HL-60 (cell line): ENCODE results near the gene GPRC5B.

Source experiments
- DNase-seq, 2 experiments: peaks; one replicate each; pipeline ENCODE4 v3.0.0-alpha.2; 2010 to 2020; ENCODE audit warnings: low read depth in 1 of 2, low spot score in 1 of 2
- H3K27ac ChIP-seq: fragments of 250-450 bp; sonication (Bioruptor Pico); replicated peaks from 2 replicates; pipeline ENCODE4 v1.5.1; 2020; ENCODE audit warnings: mild to moderate bottlenecking, moderate library complexity
- H3K27me3 ChIP-seq: fragments of 250-450 bp; sonication (Bioruptor Pico); 2 replicates; pipeline ENCODE4 v1.5.1; 2021; ENCODE audit warnings: mild to moderate bottlenecking, moderate library complexity; ENCODE audit not compliant: insufficient read depth, poor library complexity, severe bottlenecking
- H3K4me3 ChIP-seq: replicated peaks from 2 replicates; pipeline ENCODE4 v1.5.1; 2011; ENCODE audit warnings: mild to moderate bottlenecking, control low read depth, low read length; ENCODE audit not compliant: insufficient read depth
- CTCF ChIP-seq: IDR thresholded peaks from one replicate; pipeline ENCODE4 v1.5.1; 2011; ENCODE audit warnings: low read length, control low read depth, inconsistent platforms; ENCODE audit not compliant: insufficient read depth
- GABPA ChIP-seq: IDR thresholded peaks from 2 replicates; pipeline ENCODE4 v1.6.1; 2012; ENCODE audit warnings: low read depth
- POLR2AphosphoS5 ChIP-seq: IDR thresholded peaks from 2 replicates; pipeline ENCODE4 v1.6.1; 2012; ENCODE audit warnings: low read depth
- REST ChIP-seq: IDR thresholded peaks from 2 replicates; pipeline ENCODE4 v1.6.1; 2012; ENCODE audit warnings: low read depth; ENCODE audit not compliant: insufficient replicate concordance
- SPI1 ChIP-seq: IDR thresholded peaks from 2 replicates; pipeline ENCODE4 v1.6.1; 2012; ENCODE audit warnings: low read depth, mild to moderate bottlenecking, borderline replicate concordance

GPRC5B gene

DNA sequence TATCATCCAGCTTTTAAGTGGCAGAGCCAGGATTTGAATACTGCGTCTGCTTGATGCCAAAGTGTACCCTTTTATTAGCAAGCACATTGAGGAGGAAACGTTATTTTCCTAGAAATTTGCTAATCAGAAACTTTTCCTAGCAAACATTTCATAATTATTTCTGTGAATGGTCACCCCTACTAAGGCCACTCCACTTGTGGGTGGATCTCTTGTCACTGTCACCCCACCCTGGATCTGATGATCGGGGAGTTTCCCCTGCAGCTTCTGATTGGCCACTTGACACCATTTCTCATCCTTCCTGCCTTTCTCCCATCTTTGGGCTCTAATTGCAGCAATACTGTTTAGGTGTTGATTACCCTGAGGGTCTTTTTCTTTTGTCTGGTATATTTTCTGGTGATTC lies 35.9 kb downstream of the GPRC5B start:
- TF ChIP-seq GABPA = no peak
- TF ChIP-seq REST = no peak
- no peak for TF ChIP-seq POLR2AphosphoS5
- TF ChIP-seq SPI1 = no peak
- no peak for TF ChIP-seq CTCF
- Histone ChIP-seq H3K27ac (no peak overlapping the region), H3K4me3 (no peak overlapping the region), H3K27me3 (no peaks in the 10 kb centered on the region)
- no peak for DNase-seq

DNA sequence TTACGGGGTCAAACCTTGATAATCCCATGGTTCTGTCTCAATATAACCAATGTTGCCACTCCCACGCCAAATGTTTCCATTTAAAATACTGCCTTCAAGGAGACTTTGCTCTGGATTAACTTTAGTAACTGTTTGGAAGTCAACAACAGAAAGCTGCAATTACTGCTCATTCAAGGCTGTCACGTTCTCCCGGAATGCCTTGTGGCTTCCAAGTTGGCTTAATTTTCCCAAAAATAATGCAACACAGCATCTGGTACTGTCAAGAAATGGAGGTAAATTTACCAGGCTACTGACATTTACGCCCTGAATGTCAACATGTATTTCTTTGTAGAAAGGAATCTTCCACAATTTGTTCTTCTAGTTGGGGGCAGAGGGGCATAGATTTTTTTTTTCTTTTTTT lies 38.2 kb downstream of the GPRC5B start:
- DNase-seq = no peak
- H3K27me3 ChIP-seq = no peaks in the 10 kb centered on the region
- TF ChIP-seq GABPA = no peak
- no peak for TF ChIP-seq POLR2AphosphoS5
- TF ChIP-seq SPI1 = no peak
- no peak for TF ChIP-seq REST
- no peak for TF ChIP-seq CTCF

DNA sequence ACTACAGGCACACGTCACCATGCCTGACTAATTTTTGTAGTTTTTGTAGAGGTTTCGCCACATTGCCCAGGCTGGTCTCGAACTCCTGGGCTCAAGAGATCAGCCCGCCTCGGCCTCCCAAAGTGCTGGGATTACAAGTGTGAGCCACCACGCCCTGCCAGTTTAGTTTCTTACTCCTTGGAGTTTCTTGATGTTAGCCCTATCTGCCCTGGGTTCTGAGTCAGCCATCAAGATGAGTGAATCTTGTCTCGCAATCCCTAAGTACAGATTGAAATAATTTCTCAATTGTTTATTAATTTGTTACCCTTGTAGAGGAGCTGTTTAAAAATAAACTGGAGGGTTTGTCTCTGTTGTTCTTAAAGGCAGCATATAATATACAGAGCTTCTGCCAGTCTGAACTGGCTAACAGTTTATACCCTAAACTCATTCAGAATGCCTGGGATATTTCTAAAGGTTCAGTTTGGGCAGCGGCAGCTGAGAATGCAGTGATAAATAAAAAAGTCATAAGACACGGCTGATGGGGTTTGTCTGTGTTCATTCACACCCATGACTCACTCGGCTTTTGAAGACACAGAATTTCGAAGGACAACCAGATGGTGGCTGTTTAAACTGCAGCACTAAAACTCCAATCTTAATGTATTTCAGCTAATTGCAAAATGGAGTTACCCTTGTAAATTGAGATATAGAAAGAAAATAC lies 39.6 kb downstream of the GPRC5B start:
- no peak for DNase-seq
- no peak for TF ChIP-seq GABPA
- TF ChIP-seq REST = no peak
- H3K27me3 ChIP-seq = no peaks in the 10 kb centered on the region
- H3K27ac ChIP-seq = no peak overlapping the region
- H3K4me3 ChIP-seq = no peak overlapping the region

More for the DNA sequence above, 38.2 kb downstream of the GPRC5B start:
- H3K4me3 ChIP-seq = no peak overlapping the region
- no peak overlapping the region for H3K27ac ChIP-seq
